PFSK-1 (cell line): ENCODE data around the gene JDP2.

Source experiments
- FOXP2 ChIP-seq: optimal IDR thresholded peaks from 2 replicates; pipeline ENCODE3; 2011; ENCODE audit warnings: borderline replicate concordance, control low read depth, inconsistent platforms; ENCODE audit not compliant: insufficient read depth; ENCODE audit errors: extremely low read length, extremely low read depth
- POLR2AphosphoS5 ChIP-seq: IDR thresholded peaks from 2 replicates; pipeline ENCODE4 v1.6.1; 2012; ENCODE audit warnings: low read depth, mild to moderate bottlenecking, control low read depth, low read length, moderate library complexity
- SIN3A ChIP-seq: IDR thresholded peaks from 2 replicates; pipeline ENCODE4 v1.6.1; 2012; ENCODE audit warnings: mild to moderate bottlenecking, low read length, moderate library complexity, borderline replicate concordance; ENCODE audit not compliant: insufficient read depth
- TAF1 ChIP-seq: IDR thresholded peaks from 2 replicates; pipeline ENCODE4 v1.6.1; 2012; ENCODE audit warnings: low read length, control low read depth, borderline replicate concordance; ENCODE audit not compliant: insufficient read depth
- TF ChIP-seq, protein P1 (sequence below), 2 experiments: IDR thresholded peaks; 2 replicates each; pipeline versions ENCODE4 v1.6.1 to v1.8.0; 2011 to 2012; ENCODE audit warnings: low read depth in 2 of 2, low read length in 2 of 2, control low read depth in 1 of 2, inconsistent platforms in 1 of 2, mild to moderate bottlenecking in 1 of 2, moderate library complexity in 1 of 2; ENCODE audit not compliant: insufficient read depth in 1 of 2

JDP2 gene

DNA sequence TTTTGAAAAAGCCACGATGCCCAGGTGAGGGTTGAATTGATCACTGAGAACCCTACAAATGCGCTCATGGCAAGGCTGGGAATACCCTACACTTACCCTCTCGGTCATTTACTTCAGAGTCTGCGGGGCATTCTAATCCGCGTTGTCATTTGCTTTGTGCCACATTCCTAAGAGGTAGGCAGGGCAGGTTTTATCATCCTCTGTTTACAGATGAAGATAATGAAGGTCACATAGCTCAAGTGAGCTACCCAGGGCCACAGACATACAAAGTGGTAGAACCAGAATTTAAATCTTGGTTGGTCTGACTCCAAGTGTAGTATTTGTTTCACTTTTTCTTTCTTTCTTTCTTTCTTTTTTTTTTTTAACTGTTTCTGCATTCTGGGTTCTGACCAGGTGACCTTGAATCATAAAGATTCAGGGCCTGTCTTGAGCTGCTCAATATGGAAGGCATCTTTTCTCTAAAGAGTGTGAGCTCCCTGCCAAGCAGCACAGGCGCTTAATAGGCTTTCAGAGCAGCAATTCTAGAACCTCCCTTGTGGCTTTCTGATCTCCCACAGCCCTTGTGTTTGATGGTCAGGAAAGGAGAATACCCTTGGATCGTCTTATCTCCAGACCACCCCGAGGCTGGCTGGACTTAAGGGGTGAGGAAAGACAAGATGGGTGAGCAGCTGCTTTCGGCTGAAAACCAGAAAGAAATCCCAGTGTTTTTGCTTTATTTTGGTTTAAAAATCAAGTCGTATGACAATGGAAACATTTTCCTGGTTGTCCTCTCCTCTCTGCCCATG, 93.8 kb downstream of the JDP2 start:
- TF ChIP-seq POLR2AphosphoS5, result no peak
- no peak for TF ChIP-seq FOXP2
- no peak for TF ChIP-seq SIN3A
- TF ChIP-seq, protein P1, sequence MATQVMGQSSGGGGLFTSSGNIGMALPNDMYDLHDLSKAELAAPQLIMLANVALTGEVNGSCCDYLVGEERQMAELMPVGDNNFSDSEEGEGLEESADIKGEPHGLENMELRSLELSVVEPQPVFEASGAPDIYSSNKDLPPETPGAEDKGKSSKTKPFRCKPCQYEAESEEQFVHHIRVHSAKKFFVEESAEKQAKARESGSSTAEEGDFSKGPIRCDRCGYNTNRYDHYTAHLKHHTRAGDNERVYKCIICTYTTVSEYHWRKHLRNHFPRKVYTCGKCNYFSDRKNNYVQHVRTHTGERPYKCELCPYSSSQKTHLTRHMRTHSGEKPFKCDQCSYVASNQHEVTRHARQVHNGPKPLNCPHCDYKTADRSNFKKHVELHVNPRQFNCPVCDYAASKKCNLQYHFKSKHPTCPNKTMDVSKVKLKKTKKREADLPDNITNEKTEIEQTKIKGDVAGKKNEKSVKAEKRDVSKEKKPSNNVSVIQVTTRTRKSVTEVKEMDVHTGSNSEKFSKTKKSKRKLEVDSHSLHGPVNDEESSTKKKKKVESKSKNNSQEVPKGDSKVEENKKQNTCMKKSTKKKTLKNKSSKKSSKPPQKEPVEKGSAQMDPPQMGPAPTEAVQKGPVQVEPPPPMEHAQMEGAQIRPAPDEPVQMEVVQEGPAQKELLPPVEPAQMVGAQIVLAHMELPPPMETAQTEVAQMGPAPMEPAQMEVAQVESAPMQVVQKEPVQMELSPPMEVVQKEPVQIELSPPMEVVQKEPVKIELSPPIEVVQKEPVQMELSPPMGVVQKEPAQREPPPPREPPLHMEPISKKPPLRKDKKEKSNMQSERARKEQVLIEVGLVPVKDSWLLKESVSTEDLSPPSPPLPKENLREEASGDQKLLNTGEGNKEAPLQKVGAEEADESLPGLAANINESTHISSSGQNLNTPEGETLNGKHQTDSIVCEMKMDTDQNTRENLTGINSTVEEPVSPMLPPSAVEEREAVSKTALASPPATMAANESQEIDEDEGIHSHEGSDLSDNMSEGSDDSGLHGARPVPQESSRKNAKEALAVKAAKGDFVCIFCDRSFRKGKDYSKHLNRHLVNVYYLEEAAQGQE (IDR thresholded peaks at IDR 0.05; ENCODE audit: insufficient read depth in 1 of 2, low read depth in 2 of 2, low read length in 2 of 2), result no peak
- no peak for TF ChIP-seq TAF1

DNA sequence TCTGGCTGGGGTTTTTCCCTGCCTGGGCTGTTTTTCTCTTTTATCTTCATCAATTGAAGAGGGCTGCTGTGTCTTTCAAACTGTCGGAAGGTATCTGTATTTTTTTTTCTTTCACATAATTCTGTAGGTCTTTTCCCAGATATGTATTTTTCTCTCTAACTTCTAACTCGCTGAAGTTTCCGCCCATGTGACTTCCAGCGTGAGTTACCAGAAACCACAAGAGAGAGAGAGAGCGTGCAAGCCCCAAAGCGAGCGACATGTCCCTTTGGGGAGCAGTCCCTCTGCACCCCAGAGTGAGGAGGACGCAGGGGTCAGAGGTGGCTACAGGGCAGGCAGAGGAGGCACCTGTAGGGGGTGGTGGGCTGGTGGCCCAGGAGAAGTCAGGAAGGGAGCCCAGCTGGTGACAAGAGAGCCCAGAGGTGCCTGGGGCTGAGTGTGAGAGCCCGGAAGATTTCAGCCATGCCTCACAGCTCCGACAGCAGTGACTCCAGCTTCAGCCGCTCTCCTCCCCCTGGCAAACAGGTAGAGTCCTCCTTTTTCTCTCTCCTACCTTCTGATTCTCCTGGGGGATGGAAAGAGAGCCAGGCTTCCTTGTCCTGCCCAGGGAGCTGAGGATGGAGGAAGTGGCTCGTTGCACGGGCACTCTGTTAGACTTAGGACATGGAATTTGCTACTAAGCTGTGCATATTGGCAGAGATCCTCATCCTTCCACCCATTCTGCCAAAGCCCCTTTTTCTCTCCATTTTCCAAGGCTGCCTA, 94.6 kb downstream of the JDP2 start, which contains the start of gene BATF:
TSS of gene BATF (plus strand) at position 246 of the 759 bp plus-strand sequence. CDS start at position 460, 214 bp downstream.
- no peak for TF ChIP-seq FOXP2
- no peak for TF ChIP-seq TAF1
- TF ChIP-seq, protein P1 (IDR thresholded peaks at IDR 0.05; ENCODE audit: insufficient read depth in 1 of 2, low read depth in 2 of 2, low read length in 2 of 2), result no peak
- no peak for TF ChIP-seq POLR2AphosphoS5
- no peak for TF ChIP-seq SIN3A

DNA sequence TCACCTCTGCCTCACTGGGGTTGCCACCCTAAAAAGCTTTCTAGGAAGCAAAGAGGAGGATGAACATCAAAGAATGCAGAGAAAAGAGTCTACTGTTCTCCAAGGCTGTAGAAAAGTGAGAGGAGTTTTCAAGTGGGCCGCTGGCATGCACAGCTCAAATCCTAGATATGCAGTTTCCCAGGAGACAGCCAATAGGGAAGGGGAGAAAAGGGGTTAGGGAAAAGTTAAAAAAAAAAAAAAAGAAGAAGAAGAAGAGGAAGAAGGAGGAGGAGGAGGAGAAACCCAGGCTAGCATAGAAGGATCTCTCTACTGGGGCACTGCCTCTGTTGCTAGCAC, 95.1 kb downstream of the JDP2 start:
- TF ChIP-seq TAF1 (no peak), SIN3A (no peak), POLR2AphosphoS5 (no peak), FOXP2 (no peak)
- TF ChIP-seq, protein P1 (IDR thresholded peaks at IDR 0.05; ENCODE audit: insufficient read depth in 1 of 2, low read depth in 2 of 2, low read length in 2 of 2), result no peak
